ENCODE data around the gene IL31.
"Not testable (repeated sequence)": the region's sequence is repeated elsewhere in the genome, so short reads cannot be mapped to it uniquely, and the experiment has no call there.

IL31 gene

GRCh38 chr12:122203301-122204166 is 29.5 kb upstream of the IL31 start, which contains the start of gene B3GNT4:
Gene B3GNT4, plus strand, starts transcription at chr12:122203709. Its CDS starts 910 bp downstream, at chr12:122204619.
- Histone ChIP-seq H3K9ac (ENCODE audit: low read length) (no peak within 1 kb of the TSS), H3K9me3 (replicated peaks; ENCODE audit: insufficient read depth, low read length) (no peaks in the 10 kb centered on the region), H4K20me1 (ENCODE audit: insufficient read depth, low read length) (no peaks in the 10 kb centered on the region), H3K79me2 (ENCODE audit: low read length) (no peaks in the 10 kb centered on the region), H3F3A (ENCODE audit: insufficient read depth, low read length) (no peaks in the 10 kb centered on the region), H3K4me1 (ENCODE audit: low read length) (no peaks in the 10 kb centered on the region), H3K9me2 (replicated peaks; ENCODE audit: insufficient read depth, low read length) (no peaks in the 10 kb centered on the region), H3K27ac (ENCODE audit: low read length) (no peak within 1 kb of the TSS), H3K4me2 (ENCODE audit: low read depth, low read length) (peak within 1 kb of the TSS; percentile 76), H3K27me3 (replicated peaks; ENCODE audit: insufficient read depth, low read length) (no peaks in the 10 kb centered on the region), H3K36me3 (replicated peaks; ENCODE audit: insufficient read depth, low read length) (no peaks in the 10 kb centered on the region), H3K4me3 (ENCODE audit: low read length) (peak within 1 kb of the TSS; percentile 50), H2AFZ (ENCODE audit: low read length) (peak within 1 kb of the TSS; percentile 51; the same call in 1 of the 2 replicates)
- TF ChIP-seq EZH2phosphoT487 (IDR thresholded peaks at IDR 0.05; ENCODE audit: low read length): no peak
- no peak for TF ChIP-seq CTCF (IDR thresholded peaks at IDR 0.05; ENCODE audit: low read length)
- TF ChIP-seq EZH2 (optimal IDR thresholded peaks at IDR 0.05; ENCODE audit: low read depth, low read length): no peak
- DNase-seq: peak; percentile 32

GRCh38 chr12:122202811-122203210 is 28.8 kb upstream of the IL31 start:
- Histone ChIP-seq H3K4me3 (ENCODE audit: low read length) (peak overlapping the region; percentile 50; the same call in 1 of the 2 replicates), H3K4me2 (ENCODE audit: low read depth, low read length) (peak overlapping the region; percentile 76; the same call in 1 of the 2 replicates), H2AFZ (ENCODE audit: low read length) (peak overlapping the region; percentile 51; the same call in 1 of the 2 replicates)
- H3K4me1 ChIP-seq (ENCODE audit: low read length); H3K9ac ChIP-seq (ENCODE audit: low read length); H3K79me2 ChIP-seq (ENCODE audit: low read length); H3K27me3 ChIP-seq (replicated peaks; ENCODE audit: insufficient read depth, low read length); DNase-seq; H3K9me3 ChIP-seq (replicated peaks; ENCODE audit: insufficient read depth, low read length); H4K20me1 ChIP-seq (ENCODE audit: insufficient read depth, low read length); H3K9me2 ChIP-seq (replicated peaks; ENCODE audit: insufficient read depth, low read length); H3K36me3 ChIP-seq (replicated peaks; ENCODE audit: insufficient read depth, low read length); H3F3A ChIP-seq (ENCODE audit: insufficient read depth, low read length); H3K27ac ChIP-seq (ENCODE audit: low read length): not testable (repeated sequence)

GRCh38 chr12:122202017-122202416 is 28.0 kb upstream of the IL31 start:
- Histone ChIP-seq H3K27ac (ENCODE audit: low read length) (no peak overlapping the region), H3K9me2 (replicated peaks; ENCODE audit: insufficient read depth, low read length) (no peaks in the 10 kb centered on the region), H3K9me3 (replicated peaks; ENCODE audit: insufficient read depth, low read length) (no peaks in the 10 kb centered on the region), H3F3A (ENCODE audit: insufficient read depth, low read length) (no peaks in the 10 kb centered on the region), H3K79me2 (ENCODE audit: low read length) (no peaks in the 10 kb centered on the region), H3K4me1 (ENCODE audit: low read length) (no peaks in the 10 kb centered on the region), H3K36me3 (replicated peaks; ENCODE audit: insufficient read depth, low read length) (no peaks in the 10 kb centered on the region), H3K27me3 (replicated peaks; ENCODE audit: insufficient read depth, low read length) (no peaks in the 10 kb centered on the region), H3K9ac (ENCODE audit: low read length) (no peak overlapping the region), H3K4me3 (ENCODE audit: low read length) (no peak overlapping the region), H3K4me2 (ENCODE audit: low read depth, low read length) (no peak overlapping the region), H4K20me1 (ENCODE audit: insufficient read depth, low read length) (no peaks in the 10 kb centered on the region), H2AFZ (ENCODE audit: low read length) (no peak overlapping the region)
- TF ChIP-seq CTCF (IDR thresholded peaks at IDR 0.05; ENCODE audit: low read length) (no peak), EZH2 (optimal IDR thresholded peaks at IDR 0.05; ENCODE audit: low read depth, low read length) (no peak), EZH2phosphoT487 (IDR thresholded peaks at IDR 0.05; ENCODE audit: low read length) (no peak)
- DNase-seq: no peak

- Histone ChIP-seq H3K36me3 (replicated peaks; ENCODE audit: insufficient read depth, low read length) (no peaks in the 10 kb centered on the region), H3K79me2 (ENCODE audit: low read length) (no peaks in the 10 kb centered on the region), H3K9me2 (replicated peaks; ENCODE audit: insufficient read depth, low read length) (no peaks in the 10 kb centered on the region), H4K20me1 (ENCODE audit: insufficient read depth, low read length) (no peaks in the 10 kb centered on the region), H3F3A (ENCODE audit: insufficient read depth, low read length) (no peaks in the 10 kb centered on the region), H3K4me1 (ENCODE audit: low read length) (no peaks in the 10 kb centered on the region), H3K9me3 (replicated peaks; ENCODE audit: insufficient read depth, low read length) (no peaks in the 10 kb centered on the region), H2AFZ (ENCODE audit: low read length) (no peak overlapping the region), H3K27me3 (replicated peaks; ENCODE audit: insufficient read depth, low read length) (no peaks in the 10 kb centered on the region), H3K9ac (ENCODE audit: low read length) (no peak overlapping the region), H3K4me2 (ENCODE audit: low read depth, low read length) (no peak overlapping the region), H3K27ac (ENCODE audit: low read length) (no peak overlapping the region), H3K4me3 (ENCODE audit: low read length) (no peak overlapping the region)
- DNase-seq: no peak
- TF ChIP-seq CTCF (IDR thresholded peaks at IDR 0.05; ENCODE audit: low read length) (no peak), EZH2phosphoT487 (IDR thresholded peaks at IDR 0.05; ENCODE audit: low read length) (no peak), EZH2 (optimal IDR thresholded peaks at IDR 0.05; ENCODE audit: low read depth, low read length) (no peak)
Measured at GRCh38 chr12:122201381-122201780, 27.4 kb upstream of the IL31 start.
